K562 (cell line): ENCODE measurements around the gene HAGHL. TPM values are rescaled to one million over a fixed set of nuclear protein-coding genes. Genes with fewer than 3 reads are reported as not detected.
A peak's percentile ranks its signal among the peaks of the same experiment; 100 is the strongest.

Experiments used
- BACH1 ChIP-seq: fragments of 200-800 bp; sonication (Bioruptor generic); IDR thresholded peaks from 2 replicates; pipeline ENCODE4 v1.6.1; 2016; ENCODE audit warnings: missing genetic modification characterization, missing compliant biosample characterization
- DPF2 ChIP-seq: fragments of 450-650 bp; IDR thresholded peaks from 2 replicates; pipeline ENCODE4 v1.6.1; 2016
- E4F1 ChIP-seq: fragments of 250-450 bp; sonication (Bioruptor Pico); IDR thresholded peaks from 2 replicates; pipeline ENCODE4 v1.5.0; 2021; ENCODE audit warnings: mild to moderate bottlenecking, borderline replicate concordance
- ELF1 ChIP-seq: fragments of 200-800 bp; sonication (Bioruptor generic); IDR thresholded peaks from 2 replicates; pipeline ENCODE4 v1.6.1; 2016; ENCODE audit warnings: missing genetic modification characterization, missing compliant biosample characterization
- HLTF ChIP-seq: fragments of 450-650 bp; IDR thresholded peaks from 2 replicates; pipeline ENCODE4 v1.6.1; 2016
- TOE1 ChIP-seq, 2 experiments: fragments of 450-650 bp in 1 of 2; sonication (generic) in 1 of 2; formaldehyde crosslinking in 1 of 2; IDR thresholded peaks; 2 replicates each; pipeline versions ENCODE4 v1.7.1 to v1.8.0; 2016 to 2022; ENCODE audit warnings: borderline replicate concordance in 2 of 2, mild to moderate bottlenecking in 2 of 2, antibody characterized with exemption in 1 of 2, inconsistent platforms in 1 of 2, low read depth in 1 of 2, missing genetic modification reagents in 1 of 2, moderate library complexity in 1 of 2
- ZNF197 ChIP-seq: fragments of 200-800 bp; sonication (Bioruptor generic); IDR thresholded peaks from 2 replicates; pipeline ENCODE4 v1.6.1; 2016; ENCODE audit warnings: low read depth, missing genetic modification characterization, missing compliant biosample characterization
- ZNF695 ChIP-seq: fragments of 450-650 bp; formaldehyde crosslinking; IDR thresholded peaks from 2 replicates; pipeline ENCODE4 v1.4.0; 2020; ENCODE audit warnings: mild to moderate bottlenecking, moderate library complexity
- ZNF717 ChIP-seq: fragments of 250-450 bp; sonication (Bioruptor Pico); IDR thresholded peaks from 2 replicates; pipeline ENCODE4 v1.5.0; 2021
- polyA plus RNA-seq, 8 experiments: library from polyadenylated mRNA; depleted of rRNA in 4 of 8; stranded (reverse) in 5 of 8; unstranded in 3 of 8; fragments of >200 nt; fragmentation: Nextera tagmentation in 2 of 8; fragmentation: Illumina TruSeq in 1 of 8; extraction: Ambion mirVana in 2 of 8; extraction: Trizol in 1 of 8; gene quantifications; 2 replicates each; pipeline versions ENCODE4 v1.2.1 to v1.2.3, GENCODE V29; 2011 to 2014; ENCODE audit warnings: inconsistent platforms in 1 of 8, missing spikeins in 1 of 8
- total RNA-seq, 7 experiments: library from RNA; depleted of rRNA in 6 of 7; stranded (reverse); fragments of >200 nt in 6 of 7; fragmentation: Illumina TruSeq in 2 of 7; extraction: Trizol in 2 of 7; gene quantifications; 2 replicates each; pipeline versions ENCODE4 v1.2.1 to v1.2.3, GENCODE V29; 2011 to 2021; ENCODE audit warnings: low replicate concordance in 1 of 7
- TF ChIP-seq, protein P1 (sequence below): sonication (generic); formaldehyde crosslinking; IDR thresholded peaks from 2 replicates; pipeline ENCODE4 v1.8.1; 2023; ENCODE audit warnings: mild to moderate bottlenecking, missing genetic modification reagents
- TF ChIP-seq, protein P2 (sequence below), 2 experiments: fragments of 450-650 bp; formaldehyde crosslinking in 1 of 2; IDR thresholded peaks; 2 replicates each; pipeline versions ENCODE4 v1.4.0 to v1.6.1; 2014 to 2020; ENCODE audit warnings: mild to moderate bottlenecking in 2 of 2, borderline replicate concordance in 1 of 2, low read depth in 1 of 2

The HAGHL gene
- total and polyA plus RNA-seq, 9 of the 15 experiments (the other 6 are each of a cell fraction or from before 2014, with no cell fraction given), result 0.31 to 83.4 (median 20.7) TPM

- TF ChIP-seq, protein P1, sequence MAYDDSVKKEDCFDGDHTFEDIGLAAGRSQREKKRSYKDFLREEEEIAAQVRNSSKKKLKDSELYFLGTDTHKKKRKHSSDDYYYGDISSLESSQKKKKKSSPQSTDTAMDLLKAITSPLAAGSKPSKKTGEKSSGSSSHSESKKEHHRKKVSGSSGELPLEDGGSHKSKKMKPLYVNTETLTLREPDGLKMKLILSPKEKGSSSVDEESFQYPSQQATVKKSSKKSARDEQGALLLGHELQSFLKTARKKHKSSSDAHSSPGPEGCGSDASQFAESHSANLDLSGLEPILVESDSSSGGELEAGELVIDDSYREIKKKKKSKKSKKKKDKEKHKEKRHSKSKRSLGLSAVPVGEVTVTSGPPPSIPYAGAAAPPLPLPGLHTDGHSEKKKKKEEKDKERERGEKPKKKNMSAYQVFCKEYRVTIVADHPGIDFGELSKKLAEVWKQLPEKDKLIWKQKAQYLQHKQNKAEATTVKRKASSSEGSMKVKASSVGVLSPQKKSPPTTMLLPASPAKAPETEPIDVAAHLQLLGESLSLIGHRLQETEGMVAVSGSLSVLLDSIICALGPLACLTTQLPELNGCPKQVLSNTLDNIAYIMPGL (CRISPR knock-in tag), result no peak
- peak; percentile 56; the same call in 1 of the 2 replicates for TF ChIP-seq HLTF
- TF ChIP-seq E4F1, result no peak
- TF ChIP-seq TOE1 (IDR thresholded peaks at IDR 0.05; ENCODE audit: borderline replicate concordance), result peak; percentile 10; the same call in 1 of the 2 replicates
- no peak for TF ChIP-seq TOE1 (CRISPR knock-in tag; IDR thresholded peaks at IDR 0.05; ENCODE audit: borderline replicate concordance, low read depth)
- TF ChIP-seq DPF2, result peak; percentile 40; the same call in 1 of the 2 replicates
- no peak for TF ChIP-seq ZNF717 (CRISPR knock-in tag)
- no peak for TF ChIP-seq ZNF695 (CRISPR knock-in tag)
- TF ChIP-seq ZNF197 (CRISPR knock-in tag), result no peak
- TF ChIP-seq, protein P2, sequence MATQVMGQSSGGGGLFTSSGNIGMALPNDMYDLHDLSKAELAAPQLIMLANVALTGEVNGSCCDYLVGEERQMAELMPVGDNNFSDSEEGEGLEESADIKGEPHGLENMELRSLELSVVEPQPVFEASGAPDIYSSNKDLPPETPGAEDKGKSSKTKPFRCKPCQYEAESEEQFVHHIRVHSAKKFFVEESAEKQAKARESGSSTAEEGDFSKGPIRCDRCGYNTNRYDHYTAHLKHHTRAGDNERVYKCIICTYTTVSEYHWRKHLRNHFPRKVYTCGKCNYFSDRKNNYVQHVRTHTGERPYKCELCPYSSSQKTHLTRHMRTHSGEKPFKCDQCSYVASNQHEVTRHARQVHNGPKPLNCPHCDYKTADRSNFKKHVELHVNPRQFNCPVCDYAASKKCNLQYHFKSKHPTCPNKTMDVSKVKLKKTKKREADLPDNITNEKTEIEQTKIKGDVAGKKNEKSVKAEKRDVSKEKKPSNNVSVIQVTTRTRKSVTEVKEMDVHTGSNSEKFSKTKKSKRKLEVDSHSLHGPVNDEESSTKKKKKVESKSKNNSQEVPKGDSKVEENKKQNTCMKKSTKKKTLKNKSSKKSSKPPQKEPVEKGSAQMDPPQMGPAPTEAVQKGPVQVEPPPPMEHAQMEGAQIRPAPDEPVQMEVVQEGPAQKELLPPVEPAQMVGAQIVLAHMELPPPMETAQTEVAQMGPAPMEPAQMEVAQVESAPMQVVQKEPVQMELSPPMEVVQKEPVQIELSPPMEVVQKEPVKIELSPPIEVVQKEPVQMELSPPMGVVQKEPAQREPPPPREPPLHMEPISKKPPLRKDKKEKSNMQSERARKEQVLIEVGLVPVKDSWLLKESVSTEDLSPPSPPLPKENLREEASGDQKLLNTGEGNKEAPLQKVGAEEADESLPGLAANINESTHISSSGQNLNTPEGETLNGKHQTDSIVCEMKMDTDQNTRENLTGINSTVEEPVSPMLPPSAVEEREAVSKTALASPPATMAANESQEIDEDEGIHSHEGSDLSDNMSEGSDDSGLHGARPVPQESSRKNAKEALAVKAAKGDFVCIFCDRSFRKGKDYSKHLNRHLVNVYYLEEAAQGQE (IDR thresholded peaks at IDR 0.05; ENCODE audit: borderline replicate concordance), result no peak
- TF ChIP-seq, protein P2 (CRISPR knock-in tag; IDR thresholded peaks at IDR 0.05; ENCODE audit: low read depth), result no peak
- TF ChIP-seq ELF1 (tag), result no peak
- TF ChIP-seq BACH1 (tag), result no peak
Observed at GRCh38 chr16:678858-679813, 47.8 kb upstream of the HAGHL start (continued).
